ENCODE data around the gene KLC4. TPM values are rescaled to one million over a fixed set of nuclear protein-coding genes. Genes with fewer than 3 reads are reported as not detected.

Gene KLC4
- total and polyA plus RNA-seq, 9 of the 15 experiments (the other 6 are each of a cell fraction or from before 2014, with no cell fraction given) = 1.7 to 16.2 (median 7.7) TPM

- TF ChIP-seq MBD1 (CRISPR knock-in tag; IDR thresholded peaks at IDR 0.05) = no peak
- peak in 1 of 2 experiments; percentile 40; a peak in 2 of 4 replicates for TF ChIP-seq RAD21 (CRISPR knock-in tag; conservative IDR thresholded peaks at IDR 0.05 in 1 of 2, IDR thresholded peaks at IDR 0.05 in 1 of 2)
- no peak for TF ChIP-seq HMBOX1 (IDR thresholded peaks at IDR 0.05)
- TF ChIP-seq TAF1 (IDR thresholded peaks at IDR 0.05; ENCODE audit: control insufficient read depth, extremely low read depth, insufficient read depth, low read length, severe bottlenecking) = peak; percentile 84
- no peak; the same call in 1 of the 2 replicates for TF ChIP-seq STAT5A (IDR thresholded peaks at IDR 0.05; ENCODE audit: borderline replicate concordance, low read length)
- peak; percentile 95 for TF ChIP-seq NR2F6 (CRISPR knock-in tag; IDR thresholded peaks at IDR 0.05)
- TF ChIP-seq PBX2 (CRISPR knock-in tag; IDR thresholded peaks at IDR 0.05; ENCODE audit: low read depth) = no peak
- TF ChIP-seq PBX2 (tag; conservative IDR thresholded peaks at IDR 0.05; ENCODE audit: low read depth) = no peak
- TF ChIP-seq ZNF280B (CRISPR knock-in tag; IDR thresholded peaks at IDR 0.05) = 0 out of 2 replicates have a peak, but pooled peaks have one; percentile 85
- no peak for TF ChIP-seq ZBTB8A (IDR thresholded peaks at IDR 0.05; ENCODE audit: partially characterized antibody)
- no peak for TF ChIP-seq CBFA2T3 (IDR thresholded peaks at IDR 0.05)
- peak; percentile 85 for TF ChIP-seq ZNF263 (CRISPR knock-in tag; IDR thresholded peaks at IDR 0.05; ENCODE audit: borderline replicate concordance)
- peak; percentile 96 for TF ChIP-seq THAP12 (CRISPR knock-in tag; IDR thresholded peaks at IDR 0.05)
- TF ChIP-seq RBM15 (IDR thresholded peaks at IDR 0.05; ENCODE audit: insufficient read depth, low read length) = no peak
- TF ChIP-seq GMEB1 (CRISPR knock-in tag; IDR thresholded peaks at IDR 0.05) = peak; percentile 66
Measured at GRCh38 chr6:43053545-43054205, 5.8 kb upstream of the KLC4 start, which contains the start of gene CUL7 (continued).
